H9 (cell line): Measurements from ENCODE around the gene DFFB. TPM values are rescaled to one million over a fixed set of nuclear protein-coding genes. Genes with fewer than 3 reads are reported as not detected.

Experiments used
- DNase-seq: peaks from one replicate; pipeline ENCODE4 v3.0.0-alpha.2; 2017
- H2AFZ ChIP-seq: one replicate; pipeline ENCODE4 v1.6.1; 2013; ENCODE audit warnings: mild to moderate bottlenecking, low read length, control low read depth, moderate library complexity
- H2AK5ac ChIP-seq: 2 replicates; pipeline ENCODE4 v1.6.1; 2013; ENCODE audit warnings: low read length, control low read depth, mixed read lengths; ENCODE audit not compliant: insufficient read length
- H2BK120ac ChIP-seq: one replicate; pipeline ENCODE4 v1.6.1; 2013; ENCODE audit warnings: low read depth, mild to moderate bottlenecking, low read length, control low read depth, inconsistent platforms; ENCODE audit not compliant: poor library complexity, severe bottlenecking
- H2BK12ac ChIP-seq: 2 replicates; pipeline ENCODE4 v1.6.1; 2013; ENCODE audit warnings: low read length, control low read depth, mixed read lengths, low read depth; ENCODE audit not compliant: insufficient read length
- H2BK15ac ChIP-seq: 2 replicates; pipeline ENCODE4 v1.6.1; 2013; ENCODE audit warnings: low read depth, low read length, control low read depth
- H2BK20ac ChIP-seq: one replicate; pipeline ENCODE4 v1.6.1; 2013; ENCODE audit warnings: low read depth, mild to moderate bottlenecking, low read length, control low read depth, inconsistent platforms; ENCODE audit not compliant: poor library complexity, severe bottlenecking
- H2BK5ac ChIP-seq: 2 replicates; pipeline ENCODE4 v1.6.1; 2013; ENCODE audit warnings: low read length, control low read depth, mixed read lengths; ENCODE audit not compliant: insufficient read length
- H3K14ac ChIP-seq: 2 replicates; pipeline ENCODE4 v1.6.1; 2013; ENCODE audit warnings: low read length, control low read depth; ENCODE audit not compliant: insufficient read depth
- H3K18ac ChIP-seq: 2 replicates; pipeline ENCODE4 v1.6.1; 2013; ENCODE audit warnings: low read depth, mild to moderate bottlenecking, mixed read lengths, low read length, control low read depth; ENCODE audit not compliant: insufficient read length
- H3K23ac ChIP-seq: 2 replicates; pipeline ENCODE4 v1.6.1; 2013; ENCODE audit warnings: low read length, control low read depth, mixed read lengths, low read depth; ENCODE audit not compliant: insufficient read length
- H3K23me2 ChIP-seq: 2 replicates; pipeline ENCODE4 v1.6.1; 2013; ENCODE audit warnings: low read depth, mild to moderate bottlenecking, mixed read lengths, low read length, control low read depth; ENCODE audit not compliant: insufficient read length, poor library complexity, severe bottlenecking
- H3K27ac ChIP-seq: 2 replicates; pipeline ENCODE4 v1.5.1; 2013; ENCODE audit warnings: low read length, control low read depth, mixed read lengths, low read depth; ENCODE audit not compliant: insufficient read length
- H3K27me3 ChIP-seq: 2 replicates; pipeline ENCODE4 v1.6.1; 2013; ENCODE audit warnings: low read length, control low read depth, inconsistent platforms; ENCODE audit not compliant: insufficient read depth
- H3K4ac ChIP-seq: 2 replicates; pipeline ENCODE4 v1.6.1; 2013; ENCODE audit warnings: low read depth, mild to moderate bottlenecking, control low read depth, inconsistent platforms, low read length, moderate library complexity
- H3K4me1 ChIP-seq: 2 replicates; pipeline ENCODE4 v1.6.1; 2013; ENCODE audit warnings: low read length, control low read depth, inconsistent platforms; ENCODE audit not compliant: insufficient read depth
- H3K4me2 ChIP-seq: 2 replicates; pipeline ENCODE4 v1.6.1; 2013; ENCODE audit warnings: low read length, control low read depth, mixed read lengths; ENCODE audit not compliant: insufficient read length, insufficient read depth
- H3K56ac ChIP-seq: 2 replicates; pipeline ENCODE4 v1.6.1; 2013; ENCODE audit warnings: low read depth, mild to moderate bottlenecking, mixed read lengths, low read length, control low read depth; ENCODE audit not compliant: insufficient read length
- H3K79me1 ChIP-seq: 2 replicates; pipeline ENCODE4 v1.6.1; 2013; ENCODE audit warnings: low read depth, mild to moderate bottlenecking, moderate library complexity, low read length, control low read depth, inconsistent platforms; ENCODE audit not compliant: insufficient read depth, poor library complexity, severe bottlenecking
- H3K79me2 ChIP-seq: 2 replicates; pipeline ENCODE4 v1.6.1; 2013; ENCODE audit warnings: low read length, control low read depth, inconsistent platforms; ENCODE audit not compliant: insufficient read depth
- H3K9ac ChIP-seq: 2 replicates; pipeline ENCODE4 v1.6.1; 2013; ENCODE audit warnings: low read length, control low read depth, mixed read lengths; ENCODE audit not compliant: insufficient read length; ENCODE audit errors: extremely low read depth
- H3K9me3 ChIP-seq: one replicate; pipeline ENCODE4 v1.6.1; 2013; ENCODE audit warnings: low read depth, low read length, inconsistent platforms; ENCODE audit not compliant: control insufficient read depth
- H3T11ph ChIP-seq: one replicate; pipeline ENCODE4 v1.6.1; 2013; ENCODE audit warnings: mild to moderate bottlenecking, low read length, control low read depth, inconsistent platforms
- H4K20me1 ChIP-seq: one replicate; pipeline ENCODE4 v1.6.1; 2013; ENCODE audit not compliant: control insufficient read depth, insufficient read length, insufficient read depth
- H4K5ac ChIP-seq: 2 replicates; pipeline ENCODE4 v1.6.1; 2013; ENCODE audit warnings: low read depth, mild to moderate bottlenecking, mixed read lengths, low read length, control low read depth; ENCODE audit not compliant: insufficient read length
- H4K8ac ChIP-seq: replicated peaks from 2 replicates; pipeline ENCODE4 v1.6.1; 2013; ENCODE audit warnings: low read length, control low read depth, mixed read lengths, low read depth; ENCODE audit not compliant: insufficient read length
- H4K91ac ChIP-seq: 2 replicates; pipeline ENCODE4 v1.6.1; 2013; ENCODE audit warnings: low read depth, mild to moderate bottlenecking, moderate library complexity, mixed read lengths, low read length, control low read depth; ENCODE audit not compliant: insufficient read length
- H3K27ac Mint-ChIP-seq, 3 experiments: 2 replicates in 2 of 3; 3 replicates in 1 of 3; pipeline ENCODE4 v1.8.0; 2020 to 2021; ENCODE audit warnings: mixed read lengths in 3 of 3, mild to moderate bottlenecking in 1 of 3, moderate library complexity in 1 of 3
- H3K27me3 Mint-ChIP-seq: 2 replicates; pipeline ENCODE4 v1.8.0; 2021; ENCODE audit warnings: low read depth, mild to moderate bottlenecking, moderate library complexity, mixed read lengths
- H3K36me3 Mint-ChIP-seq, 3 experiments: 2 replicates in 2 of 3; 3 replicates in 1 of 3; pipeline ENCODE4 v1.8.0; 2020 to 2021; ENCODE audit warnings: low read depth in 3 of 3, mixed read lengths in 3 of 3; ENCODE audit not compliant: insufficient read depth in 1 of 3
- H3K4me1 Mint-ChIP-seq, 2 experiments: 2 replicates each; pipeline ENCODE4 v1.8.0; 2020; ENCODE audit warnings: mixed read lengths in 2 of 2
- H3K4me3 Mint-ChIP-seq, 2 experiments: 2 replicates in 1 of 2; 3 replicates in 1 of 2; pipeline ENCODE4 v1.8.0; 2020 to 2021; ENCODE audit warnings: mild to moderate bottlenecking in 2 of 2, mixed read lengths in 2 of 2, moderate library complexity in 1 of 2
- H3K9me3 Mint-ChIP-seq, 2 experiments: 2 replicates in 1 of 2; 3 replicates in 1 of 2; pipeline ENCODE4 v1.8.0; 2020; ENCODE audit warnings: mild to moderate bottlenecking in 2 of 2, mixed read lengths in 2 of 2, moderate library complexity in 1 of 2
- CTCF ChIP-seq: fragments of 200-600 bp; sonication (generic); conservative IDR thresholded peaks from 3 replicates; pipeline ENCODE4 v1.8.0; 2021; ENCODE audit warnings: antibody characterized with exemption, mild to moderate bottlenecking
- WGBS: extraction: QIAGEN DNeasy Blood & Tissue Kit; methylation state at CpG from one replicate; pipeline ENCODE4 v1.1.7; 2013; ENCODE audit warnings: missing lambda C conversion rate, low lambda C conversion rate, mixed read lengths; ENCODE audit not compliant: insufficient read length; ENCODE audit errors: extremely low coverage; 5-methylcytosine and 5-hydroxymethylcytosine counted together
- total RNA-seq: library from RNA; stranded (reverse); gene quantifications from 2 replicates; pipeline ENCODE4 v1.2.1, GENCODE V29; 2021

Gene DFFB
- total RNA-seq, 1 experiment from 2014 or later = 9.7 TPM

- Histone ChIP-seq H3K9ac (no peak overlapping the region), H2AFZ (no peak overlapping the region), H2BK12ac (no peak overlapping the region), H3K4me1 (no peaks in the 10 kb centered on the region), H3T11ph (no peak overlapping the region), H3K9me3 (no peaks in the 10 kb centered on the region), H2BK120ac (no peak overlapping the region), H3K79me2 (no peaks in the 10 kb centered on the region), H3K23ac (no peak overlapping the region), H4K5ac (no peak overlapping the region), H2BK20ac (no peak overlapping the region), H3K27me3 (no peaks in the 10 kb centered on the region), H2BK15ac (no peak overlapping the region), H3K23me2 (no peaks in the 10 kb centered on the region), H3K79me1 (no peaks in the 10 kb centered on the region), H3K14ac (no peak overlapping the region), H3K27ac (no peak overlapping the region), H4K20me1 (no peaks in the 10 kb centered on the region), H4K91ac (no peak overlapping the region), H4K8ac (no peak overlapping the region), H2AK5ac (no peak overlapping the region), H3K56ac (no peak overlapping the region), H3K18ac (no peak overlapping the region), H3K4ac (no peak overlapping the region), H3K4me2 (no peak overlapping the region), H2BK5ac (no peak overlapping the region)
- no peak for TF ChIP-seq CTCF
- no CpG with 5 or more reads among the region's 13 CpGs for WGBS
- DNase-seq = no peak
- Mint-ChIP-seq H3K36me3 (peaks cover 5 to 41% (median 21%) of the 10 kb centered on the region in 3 experiments; a peak in 6 of 7 replicates), H3K9me3 (no peaks in the 10 kb centered on the region), H3K27me3 (no peaks in the 10 kb centered on the region), H3K4me1 (no peaks in the 10 kb centered on the region), H3K27ac (no peak overlapping the region; a peak in 1 of 7 replicates), H3K4me3 (no peak overlapping the region; a peak in 1 of 5 replicates)
These were observed 27.7 kb downstream of the DFFB start for GRCh38 chr1:3884966-3885365.
